AG04450 (cell line): ENCODE results near the gene HTR1B. TPM values are rescaled to one million over a fixed set of nuclear protein-coding genes. Genes with fewer than 3 reads are reported as not detected.

Source experiments
- CTCF ChIA-PET: fragments of 300-600, 350-600 bp; formaldehyde crosslinking; extraction: SDS; loops from one replicate; lab custom pipeline; 2022; ENCODE audit warnings: antibody characterized with exemption, inconsistent platforms; lab: Charles Lee
- POLR2A ChIA-PET: fragments of 350-600 bp; formaldehyde crosslinking; extraction: SDS; loops from one replicate; lab custom pipeline; 2021; ENCODE audit warnings: antibody characterized with exemption, inconsistent platforms; lab: Yijun Ruan, JAX
- DNase-seq: peaks from one replicate; pipeline ENCODE4 v3.0.0-alpha.2; 2011; ENCODE audit warnings: low read depth, low spot score
- H3K27ac ChIP-seq: one replicate; pipeline ENCODE4 v1.5.1; 2012; ENCODE audit warnings: low read depth, low read length, control low read depth
- H3K27me3 ChIP-seq: one replicate; pipeline ENCODE4 v1.6.0; 2012; ENCODE audit warnings: low read length; ENCODE audit not compliant: control insufficient read depth, insufficient read depth
- H3K4me3 ChIP-seq: 2 replicates; pipeline ENCODE4 v1.5.1; 2011; ENCODE audit warnings: mild to moderate bottlenecking, low read depth, low read length, control low read depth
- H3K9me3 ChIP-seq: 2 replicates; pipeline ENCODE4 v1.5.1; 2012; ENCODE audit warnings: low read length; ENCODE audit not compliant: control insufficient read depth, insufficient read depth
- polyA minus RNA-seq: library from RNA; depleted of rRNA, polyadenylated mRNA; stranded (reverse); fragments of >200 nt; gene quantifications from 2 replicates; pipeline ENCODE4 v1.2.3, GENCODE V29; 2011; rRNA and poly(A)+ RNA removed
- polyA plus RNA-seq: library from polyadenylated mRNA; depleted of rRNA; stranded (reverse); fragments of >200 nt; gene quantifications from 2 replicates; pipeline ENCODE4 v1.2.3, GENCODE V29; 2011; rRNA removed
- TF ChIP-seq, protein P1 (sequence below): IDR thresholded peaks from 2 replicates; pipeline ENCODE4 v1.5.1; 2011; ENCODE audit warnings: low read depth, low read length, control low read depth, inconsistent platforms

HTR1B gene, protein sequence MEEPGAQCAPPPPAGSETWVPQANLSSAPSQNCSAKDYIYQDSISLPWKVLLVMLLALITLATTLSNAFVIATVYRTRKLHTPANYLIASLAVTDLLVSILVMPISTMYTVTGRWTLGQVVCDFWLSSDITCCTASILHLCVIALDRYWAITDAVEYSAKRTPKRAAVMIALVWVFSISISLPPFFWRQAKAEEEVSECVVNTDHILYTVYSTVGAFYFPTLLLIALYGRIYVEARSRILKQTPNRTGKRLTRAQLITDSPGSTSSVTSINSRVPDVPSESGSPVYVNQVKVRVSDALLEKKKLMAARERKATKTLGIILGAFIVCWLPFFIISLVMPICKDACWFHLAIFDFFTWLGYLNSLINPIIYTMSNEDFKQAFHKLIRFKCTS
- polyA plus RNA-seq (0.86 and 1.5 TPM in 2 replicates), polyA minus RNA-seq (1.8 and 2.2 TPM in 2 replicates)

- Histone ChIP-seq H3K27me3 (peaks cover 16% of the 10 kb centered on the region), H3K4me3 (peak within 1 kb of the TSS; percentile 66), H3K9me3 (no peaks in the 10 kb centered on the region; the same call in 1 of the 2 replicates), H3K27ac (no peak within 1 kb of the TSS)
- POLR2A ChIA-PET = no interaction called here
- TF ChIP-seq, protein P1, sequence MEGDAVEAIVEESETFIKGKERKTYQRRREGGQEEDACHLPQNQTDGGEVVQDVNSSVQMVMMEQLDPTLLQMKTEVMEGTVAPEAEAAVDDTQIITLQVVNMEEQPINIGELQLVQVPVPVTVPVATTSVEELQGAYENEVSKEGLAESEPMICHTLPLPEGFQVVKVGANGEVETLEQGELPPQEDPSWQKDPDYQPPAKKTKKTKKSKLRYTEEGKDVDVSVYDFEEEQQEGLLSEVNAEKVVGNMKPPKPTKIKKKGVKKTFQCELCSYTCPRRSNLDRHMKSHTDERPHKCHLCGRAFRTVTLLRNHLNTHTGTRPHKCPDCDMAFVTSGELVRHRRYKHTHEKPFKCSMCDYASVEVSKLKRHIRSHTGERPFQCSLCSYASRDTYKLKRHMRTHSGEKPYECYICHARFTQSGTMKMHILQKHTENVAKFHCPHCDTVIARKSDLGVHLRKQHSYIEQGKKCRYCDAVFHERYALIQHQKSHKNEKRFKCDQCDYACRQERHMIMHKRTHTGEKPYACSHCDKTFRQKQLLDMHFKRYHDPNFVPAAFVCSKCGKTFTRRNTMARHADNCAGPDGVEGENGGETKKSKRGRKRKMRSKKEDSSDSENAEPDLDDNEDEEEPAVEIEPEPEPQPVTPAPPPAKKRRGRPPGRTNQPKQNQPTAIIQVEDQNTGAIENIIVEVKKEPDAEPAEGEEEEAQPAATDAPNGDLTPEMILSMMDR = no peak
- CTCF ChIA-PET = interaction anchor here (0.5 to 3.1 kb wide), 5 partner anchors 31 to 1570 kb away, joined by 3 to 17 read pairs (median 3); no protein-coding TSS in a partner anchor
- DNase-seq = no peak
Observed at GRCh38 chr6:77463308-77463860, at the start of gene HTR1B. Gene HTR1B (minus strand): TSS chr6:77463491. CDS start chr6:77463403, 88 bp downstream.

- TF ChIP-seq, protein P1 = no peak
- Histone ChIP-seq H3K27ac (no peak overlapping the region), H3K4me3 (no peak overlapping the region), H3K9me3 (no peaks in the 10 kb centered on the region; the same call in 1 of the 2 replicates), H3K27me3 (no peaks in the 10 kb centered on the region)
- ChIA-PET POLR2A (no interaction called here), CTCF (no interaction called here)
- DNase-seq = no peak
Observed at GRCh38 chr6:77512554-77512953, 49.3 kb upstream of the HTR1B start.

GRCh38 chr6:77511860-77512259 lies 48.6 kb upstream of the HTR1B start:
- Histone ChIP-seq H3K4me3 (no peak overlapping the region), H3K9me3 (no peaks in the 10 kb centered on the region; the same call in 1 of the 2 replicates), H3K27ac (no peak overlapping the region), H3K27me3 (no peaks in the 10 kb centered on the region)
- TF ChIP-seq, protein P1 = no peak
- ChIA-PET POLR2A (no interaction called here), CTCF (no interaction called here)
- DNase-seq = no peak

- TF ChIP-seq, protein P1 = no peak
- H3K27me3 ChIP-seq = no peaks in the 10 kb centered on the region
- no peak overlapping the region for H3K4me3 ChIP-seq
- DNase-seq = no peak
- ChIA-PET CTCF (no interaction called here), POLR2A (no interaction called here)
- H3K27ac ChIP-seq = no peak overlapping the region
- no peaks in the 10 kb centered on the region for H3K9me3 ChIP-seq
Observed at GRCh38 chr6:77502981-77503380, 39.7 kb upstream of the HTR1B start.

DNA sequence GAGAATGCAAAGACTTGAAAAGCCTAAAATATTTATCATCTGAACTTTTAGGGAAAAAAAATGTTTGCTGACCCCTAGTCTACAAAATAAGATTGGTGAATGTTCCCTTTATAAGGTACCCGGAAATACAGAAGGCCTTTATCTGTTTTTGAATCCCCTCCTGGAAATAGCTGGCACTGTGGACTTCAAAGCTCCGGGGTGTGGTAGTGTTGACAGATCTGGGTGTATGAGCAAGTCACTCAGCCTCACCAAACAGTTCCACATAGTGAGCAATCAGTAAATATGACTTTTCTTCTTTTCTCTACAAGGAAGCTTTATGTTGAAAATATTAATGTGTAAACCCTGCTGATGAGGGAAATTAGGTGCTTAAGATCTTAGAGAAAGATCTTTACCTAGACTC lies 29.2 kb upstream of the HTR1B start:
- H3K27me3 ChIP-seq = no peaks in the 10 kb centered on the region
- H3K4me3 ChIP-seq = no peak overlapping the region
- POLR2A ChIA-PET = no interaction called here
- H3K9me3 ChIP-seq = no peaks in the 10 kb centered on the region
- CTCF ChIA-PET = no interaction called here
- TF ChIP-seq, protein P1 = no peak
- H3K27ac ChIP-seq = no peak overlapping the region
- DNase-seq = no peak
